Heart left ventricle (tissue), 16 donors: ENCODE results near the gene GMPS. TPM values are rescaled to one million over a fixed set of nuclear protein-coding genes. Genes with fewer than 3 reads are reported as not detected.
A peak's percentile ranks its signal among the peaks of the same experiment; 100 is the strongest.

Source experiments
- ATAC-seq, 4 donors: fragments of 200-7000 bp; cut with Tn5 transposase; one replicate each; pipeline ENCODE4 v1.9.1; 2020 to 2022; ENCODE audit warnings: moderate library complexity in 4 of 4, mild to moderate bottlenecking in 3 of 4, moderate number of reproducible peaks in 1 of 4
- DNase-seq, 5 donors: peaks; one replicate each; pipeline ENCODE4 v3.0.0-alpha.2; 2020
- H3K27ac ChIP-seq, 12 donors: fragments of 200-600 bp; sonication (generic) in 4 of 12; one replicate each; pipeline versions ENCODE4 v1.5.0 to v1.8.0; 2016 to 2022; ENCODE audit warnings: mild to moderate bottlenecking in 2 of 12
- H3K27me3 ChIP-seq, 9 donors: fragments of 200-600 bp; sonication (generic) in 2 of 9; one replicate each; pipeline versions ENCODE4 v1.5.1 to v1.8.0; 2016 to 2022; ENCODE audit warnings: mild to moderate bottlenecking in 3 of 9
- H3K36me3 ChIP-seq, 9 donors: fragments of 200-600 bp; sonication (generic) in 2 of 9; one replicate each; pipeline versions ENCODE4 v1.5.0 to v1.8.0; 2018 to 2022; ENCODE audit warnings: mild to moderate bottlenecking in 2 of 9
- H3K4me1 ChIP-seq, 12 donors: fragments of 200-600 bp; sonication (generic) in 4 of 12; one replicate each; pipeline versions ENCODE4 v1.5.0 to v1.8.0; 2016 to 2022; ENCODE audit warnings: mild to moderate bottlenecking in 3 of 12
- H3K4me3 ChIP-seq, 12 donors: fragments of 200-600 bp; sonication (generic) in 4 of 12; one replicate each; pipeline versions ENCODE4 v1.5.0 to v1.8.0; 2017 to 2022; ENCODE audit warnings: mild to moderate bottlenecking in 9 of 12, moderate library complexity in 4 of 12
- H3K9me3 ChIP-seq, 12 donors: fragments of 200-600 bp; sonication (generic) in 4 of 12; one replicate each; pipeline versions ENCODE4 v1.5.0 to v1.8.0; 2016 to 2022; ENCODE audit warnings: mild to moderate bottlenecking in 1 of 12
- CTCF ChIP-seq, 12 donors: fragments of 200-600 bp; sonication (generic) in 4 of 12; IDR thresholded peaks; one replicate each; pipeline versions ENCODE4 v1.5.0 to v1.8.0; 2018 to 2022; ENCODE audit warnings: antibody characterized with exemption in 12 of 12, mild to moderate bottlenecking in 5 of 12
- POLR2A ChIP-seq, 2 donors: fragments of 450-650 bp; IDR thresholded peaks; one replicate each; pipeline ENCODE4 v1.6.1; 2017; ENCODE audit warnings: antibody characterized with exemption in 2 of 2, mild to moderate bottlenecking in 2 of 2, moderate library complexity in 2 of 2
- WGBS, 4 donors: extraction: QIAGEN DNeasy Blood & Tissue Kit in 2 of 4; methylation state at CpG; one replicate each; pipeline versions ENCODE4 v1.1.5 to v1.1.7; 2013 to 2018; 5-methylcytosine and 5-hydroxymethylcytosine counted together
- intact Hi-C, 10 donors: fragments of 100-400 bp; cut with DNase I; formaldehyde crosslinking; loops; one replicate each; pipeline versions ENCODE4 v1.11.1 to v1.14.2; 2022
- polyA plus RNA-seq, 2 donors: library from polyadenylated mRNA; stranded (reverse); fragments of 200-250 nt; gene quantifications; one replicate each; pipeline ENCODE4 v1.2.3, GENCODE V29; 2013
- total RNA-seq, 9 donors: library from RNA; depleted of rRNA in 2 of 9; stranded (reverse); fragments of >200 nt in 2 of 9; fragmentation: NEBNext Ultra II Directional in 3 of 9; extraction: Animal tissue kit (Norgen Biotek cat#: 25700) in 3 of 9; gene quantifications; one replicate each; pipeline versions ENCODE4 v1.1.0 to v1.2.4, GENCODE V29; 2016 to 2023
- donor health status: ischemic (EF 13 %, LVEDD 7.1; RV severe dilation, severe dysfunction).
- donor health status: healthy with polysubstance abuse.
- donor health status: DM: no; HTN: yes; CAD: no.
- donor health status: DM: no; HTN: no; CAD: no.
- donor health status: ischemic (EF 25% LVEDD 6.9; RV normal size, moderate dysfunction).
- donor health status: ischemic (EF 25% LVEDD 5.7; RV mildly dilated, moderate dysfunction).
- donor health status: healthy.
- donor health status: DM: yes; HTN: yes; CAD: no.
- donor health status: ischemic (EF 35%, LVEDD 5.7; RV mildly dilated, moderate dysfunction).
- donor health status: nonischemic (EF 11% LVEDD 7.7; RV severe dilation, severe dysfunction).
- donor health status: DM: yes; HTN: yes; CAD: no.
- donor health status: PGD.
- donor health status: ischemic (EF 29% LVEDD 5.4; RV normal size, mild dysfunction).
- donor health status: nonischemic (EF 23%, LVEDD 6.1; RV moderate dilation, normal function).

The GMPS gene
- total and polyA plus RNA-seq, 11 donors = 11.9 to 36.8 (median 28.1) TPM

GRCh38 chr3:155908086-155908485, 37.6 kb downstream of the GMPS start:
- H3K27ac ChIP-seq = no peak overlapping the region
- peaks cover 0 to 10% (median 1%) of the 10 kb centered on the region in 12 donors for H3K4me1 ChIP-seq
- DNase-seq (no peak), ATAC-seq (no peak)
- no peaks in the 10 kb centered on the region for H3K9me3 ChIP-seq
- WGBS, 4 donors = 55 to 77% (median 70%) methylated on average over 4 of the region's 4 CpGs
- no peak overlapping the region for H3K4me3 ChIP-seq
- TF ChIP-seq CTCF (IDR thresholded peaks at IDR 0.05) (no peak), POLR2A (IDR thresholded peaks at IDR 0.05) (no peak)
- intact Hi-C loops = no loop called here
- H3K36me3 ChIP-seq = peaks cover 0 to 93% (median 75%) of the 10 kb centered on the region in 9 donors
- no peaks in the 10 kb centered on the region for H3K27me3 ChIP-seq

GRCh38 chr3:155908605-155909004, 38.2 kb downstream of the GMPS start:
- H3K9me3 ChIP-seq = no peaks in the 10 kb centered on the region
- H3K27ac ChIP-seq = no peak overlapping the region
- H3K27me3 ChIP-seq = no peaks in the 10 kb centered on the region
- H3K36me3 ChIP-seq = peaks cover 0 to 92% (median 72%) of the 10 kb centered on the region in 9 donors
- peaks cover 0 to 10% (median 1%) of the 10 kb centered on the region in 12 donors for H3K4me1 ChIP-seq
- ATAC-seq = no peak
- DNase-seq = no peak
- no peak overlapping the region for H3K4me3 ChIP-seq
- TF ChIP-seq CTCF (IDR thresholded peaks at IDR 0.05) (no peak), POLR2A (IDR thresholded peaks at IDR 0.05) (no peak)
- intact Hi-C loops = no loop called here

GRCh38 chr3:155912090-155912489, 41.6 kb downstream of the GMPS start:
- no peak for DNase-seq
- no peak for TF ChIP-seq CTCF (IDR thresholded peaks at IDR 0.05)
- H3K27me3 ChIP-seq = no peaks in the 10 kb centered on the region
- no peak overlapping the region for H3K4me3 ChIP-seq
- no peak overlapping the region for H3K27ac ChIP-seq
- H3K36me3 ChIP-seq = peaks cover 0 to 92% (median 68%) of the 10 kb centered on the region in 9 donors
- no peak for ATAC-seq
- no peaks in the 10 kb centered on the region for H3K9me3 ChIP-seq
- intact Hi-C loops = no loop called here
- peaks cover 0 to 10% (median 1%) of the 10 kb centered on the region in 12 donors for H3K4me1 ChIP-seq

GRCh38 chr3:155912579-155913190, 42.2 kb downstream of the GMPS start:
- peak; percentile 20 to 57 (median 38) for ATAC-seq
- no peaks in the 10 kb centered on the region for H3K27me3 ChIP-seq

More at GRCh38 chr3:155912579-155913190, 42.2 kb downstream of the GMPS start:
- WGBS, 4 donors = 42 to 63% (median 52%) methylated on average over 1 of the region's 1 CpG
- H3K9me3 ChIP-seq = no peaks in the 10 kb centered on the region
- DNase-seq = no peak
- no peak overlapping the region for H3K4me3 ChIP-seq
- H3K4me1 ChIP-seq = peaks cover 0 to 10% (median 1%) of the 10 kb centered on the region in 12 donors
- intact Hi-C loops = no loop called here
- no peak overlapping the region for H3K27ac ChIP-seq
- peaks cover 0 to 92% (median 69%) of the 10 kb centered on the region in 9 donors for H3K36me3 ChIP-seq
- TF ChIP-seq POLR2A (IDR thresholded peaks at IDR 0.05) = no peak
- no peak for TF ChIP-seq CTCF (IDR thresholded peaks at IDR 0.05)
